ENCODE measurements around the gene ARMC3.
"Not testable (repeated sequence)": the region's sequence is repeated elsewhere in the genome, so short reads cannot be mapped to it uniquely, and the experiment has no call there.

GRCh38 chr10:22909673-22910072, 18.2 kb upstream of the ARMC3 start:
- not testable (repeated sequence) for TF ChIP-seq CTCF (IDR thresholded peaks at IDR 0.05); EZH2 (IDR thresholded peaks at IDR 0.05; ENCODE audit: borderline replicate concordance, insufficient read depth, low read depth, low read length, poor library complexity, severe bottlenecking)
